HG03095 (cell line): ENCODE results near the gene SGCA.

ENCODE experiments used
- ATAC-seq: cut with Tn5 transposase; IDR thresholded peaks from one replicate; pipeline ENCODE4 v1.9.1; 2021; ENCODE audit warnings: moderate library complexity; ENCODE audit not compliant: unreplicated experiment

The SGCA gene

DNA sequence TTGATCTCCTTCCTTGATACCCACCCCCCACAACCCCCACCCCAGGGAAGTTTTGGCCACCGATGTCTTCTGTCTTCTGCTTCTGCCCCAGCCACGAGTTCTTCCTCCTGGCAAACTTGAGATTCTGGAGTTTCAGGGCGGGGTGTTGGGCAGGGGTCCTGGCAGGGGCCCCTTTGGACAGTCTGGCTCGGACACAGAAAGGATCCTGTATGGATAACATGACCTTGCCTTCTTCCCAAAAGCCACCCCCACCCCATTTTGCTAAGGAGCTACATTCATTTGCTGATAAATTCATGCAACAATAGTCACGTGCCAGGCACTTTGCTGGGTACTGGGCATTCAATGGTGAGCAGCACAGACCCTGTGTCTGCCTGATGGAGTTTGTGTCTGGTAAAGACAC, 41.5 kb downstream of the SGCA start:
- ATAC-seq = no peak

DNA sequence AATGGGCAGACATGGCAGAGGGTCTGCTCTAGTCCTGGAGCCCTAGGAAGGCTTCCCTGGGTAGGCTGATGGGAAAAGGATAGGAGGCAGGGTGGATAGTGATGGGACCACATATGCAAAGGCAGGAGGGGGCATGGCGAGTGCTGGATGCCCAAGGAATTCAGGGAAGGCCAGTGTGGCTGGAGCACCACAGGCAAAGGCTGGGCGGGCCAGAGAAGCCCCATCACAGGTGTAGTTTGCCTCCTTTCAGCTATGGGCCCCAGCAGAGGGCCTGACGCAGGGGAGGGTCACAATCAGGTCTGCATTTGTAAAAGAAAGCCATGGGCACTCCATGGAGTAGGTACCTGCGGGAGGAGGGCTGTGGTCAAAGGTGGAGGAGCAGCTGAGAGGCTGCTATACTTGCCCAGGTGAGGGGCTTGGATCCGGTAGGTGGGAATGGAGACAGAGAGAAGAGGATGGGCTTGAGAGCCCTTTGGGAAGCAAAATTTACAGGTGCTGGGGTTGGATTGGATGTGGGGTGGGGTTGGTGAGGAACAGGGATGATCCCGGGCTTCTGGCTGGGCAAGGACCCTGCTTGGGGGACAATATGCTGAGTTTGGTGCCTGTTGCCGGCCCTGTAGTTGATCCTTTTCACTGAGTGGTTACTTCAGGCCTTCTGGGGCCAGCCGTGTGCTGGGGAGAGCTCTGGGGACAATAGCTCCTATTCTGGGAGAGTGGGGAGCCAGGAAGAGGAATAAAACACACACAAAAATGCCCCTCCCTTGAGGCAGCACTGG, 42.2 kb downstream of the SGCA start:
- ATAC-seq = no peak

DNA sequence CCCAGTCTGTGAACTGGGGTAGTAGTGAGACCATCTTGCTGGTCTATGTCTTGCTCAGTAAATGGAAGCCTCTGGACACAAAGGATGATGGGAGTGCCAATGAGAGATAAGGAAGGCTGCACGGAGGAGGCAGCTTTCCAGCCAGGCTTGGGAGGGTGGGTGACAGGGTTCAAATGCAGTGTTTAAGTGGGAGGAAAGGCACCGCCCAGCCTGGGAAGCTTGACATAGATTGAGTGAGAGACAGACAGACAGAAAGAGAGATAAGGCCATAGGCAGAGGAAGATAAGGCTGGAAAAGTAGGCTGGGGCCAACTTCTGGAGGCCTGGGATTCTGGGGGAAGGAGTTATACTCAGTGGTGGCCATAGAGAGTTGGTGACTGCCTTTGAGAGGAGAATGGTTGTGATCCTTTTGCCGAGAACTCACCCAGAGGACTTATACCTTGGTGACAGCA, 42.8 kb downstream of the SGCA start:
- no peak for ATAC-seq

- no peak for ATAC-seq
These were observed 43.3 kb downstream of the SGCA start for GRCh38 chr17:50209133-50209471.

GRCh38 chr17:50209472-50210239, 43.9 kb downstream of the SGCA start:
- ATAC-seq = no peak

- no peak for ATAC-seq
These were observed 44.7 kb downstream of the SGCA start for GRCh38 chr17:50210240-50211225.

- ATAC-seq = no peak
These were observed 45.7 kb downstream of the SGCA start for GRCh38 chr17:50211249-50212120.

DNA sequence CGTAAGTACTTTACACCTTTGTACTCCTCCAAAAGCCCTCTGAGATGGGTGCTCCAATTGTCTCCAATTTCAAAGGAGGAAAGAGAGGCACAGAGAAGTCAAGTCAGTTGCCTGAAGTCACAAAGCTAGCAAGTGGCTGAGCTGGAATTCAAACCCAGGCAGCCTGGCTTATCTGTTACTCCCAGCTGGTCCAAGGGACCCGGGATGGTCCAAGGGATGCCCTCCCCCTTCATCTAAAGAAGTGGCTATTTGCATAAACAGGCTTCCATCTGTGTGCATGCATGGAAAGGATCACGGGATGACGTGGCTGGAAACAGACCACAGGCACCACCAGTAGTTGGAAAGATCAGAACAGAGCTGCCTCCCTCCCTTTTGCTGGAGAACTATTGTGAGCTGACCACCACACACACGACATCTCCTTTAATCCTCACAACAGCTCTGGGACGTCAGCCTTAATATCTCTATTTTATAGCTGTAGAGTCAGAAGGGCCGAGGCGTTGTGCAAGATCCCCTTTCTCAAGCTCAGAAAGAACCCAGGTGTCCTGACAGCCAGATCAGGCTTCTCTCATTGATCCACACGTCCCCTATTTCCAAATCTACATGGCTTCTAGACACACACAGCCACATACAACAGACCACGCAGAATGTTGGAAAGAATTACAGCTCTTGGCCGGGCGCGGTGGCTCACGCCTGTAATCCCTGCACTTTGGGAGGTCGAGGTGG, 46.5 kb downstream of the SGCA start:
- no peak for ATAC-seq

GRCh38 chr17:50213026-50214022, 47.5 kb downstream of the SGCA start:
- peak; percentile 70 for ATAC-seq

GRCh38 chr17:50214976-50215760, 49.4 kb downstream of the SGCA start:
- ATAC-seq = no peak

DNA sequence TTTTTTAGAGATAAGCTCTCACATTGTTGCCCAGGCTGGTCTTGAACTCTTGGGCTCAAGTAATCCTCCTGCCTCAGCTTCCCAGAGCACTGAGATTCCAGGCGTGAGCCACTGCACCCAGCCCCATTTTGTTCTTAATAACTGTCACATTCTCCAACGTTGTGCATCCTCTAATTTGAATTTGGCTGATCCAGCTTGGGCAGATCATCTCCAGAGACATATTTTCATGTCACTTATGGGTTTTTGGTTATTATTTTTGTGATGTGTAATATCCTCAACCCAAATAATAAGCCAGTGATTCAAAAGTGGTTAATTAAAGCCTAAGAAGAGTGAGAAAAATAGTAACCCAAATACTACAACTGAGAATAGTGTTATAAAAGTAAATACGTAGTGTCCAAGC, 51.8 kb downstream of the SGCA start:
- ATAC-seq = no peak

- ATAC-seq = no peak
These were observed 52.4 kb downstream of the SGCA start for GRCh38 chr17:50218071-50218759.

- no peak for ATAC-seq
These were observed 53.0 kb downstream of the SGCA start for GRCh38 chr17:50218771-50219315.

DNA sequence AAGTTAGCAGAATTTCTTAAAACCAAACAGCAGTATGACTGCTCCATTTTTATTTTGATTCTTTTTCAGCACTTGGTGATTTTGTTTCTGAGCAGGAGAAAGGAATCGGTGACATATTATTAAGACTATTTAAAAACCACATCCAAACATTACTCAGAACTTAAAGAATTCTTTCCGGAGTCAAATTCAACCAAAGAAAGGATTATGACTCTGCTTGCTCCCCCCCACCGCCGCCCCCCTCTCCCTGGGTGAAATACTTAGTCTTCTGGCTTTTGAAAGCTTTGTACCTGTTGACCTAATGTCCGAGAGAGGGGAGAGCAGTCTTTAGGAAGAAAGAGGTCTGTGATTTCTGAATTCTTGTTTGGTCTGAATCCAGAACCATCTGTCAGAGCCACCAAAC, 53.5 kb downstream of the SGCA start:
- ATAC-seq = no peak

GRCh38 chr17:50219939-50220465, 54.2 kb downstream of the SGCA start:
- no peak for ATAC-seq

GRCh38 chr17:50220811-50221210, 55.0 kb downstream of the SGCA start:
- ATAC-seq = no peak
